Stimulated activated memory B cell treated with anti-CD40 and anti-IgM and Interleukin-4, amounts not matched to agents 10 μg/mL and 1 μg/mL and 100 μg/mL, for 72 hours (primary cell): Measurements from ENCODE around the gene TRAPPC6A.
"Not testable (repeated sequence)": the region's sequence is repeated elsewhere in the genome, so short reads cannot be mapped to it uniquely, and the experiment has no call there.

Source experiments
- ATAC-seq: fragments of 150-1000 bp; cut with Tn5 transposase; 2 replicates; pipeline ENCODE4 v1.10.0; 2021
- H3K27ac Mint-ChIP-seq: one replicate; pipeline ENCODE4 v1.8.0; 2022; ENCODE audit warnings: mild to moderate bottlenecking, mixed read lengths
- H3K27me3 Mint-ChIP-seq: one replicate; pipeline ENCODE4 v1.8.0; 2022; ENCODE audit warnings: mixed read lengths
- H3K36me3 Mint-ChIP-seq: one replicate; pipeline ENCODE4 v1.8.0; 2022; ENCODE audit warnings: mixed read lengths
- H3K4me1 Mint-ChIP-seq: one replicate; pipeline ENCODE4 v1.8.0; 2022; ENCODE audit warnings: mixed read lengths
- H3K4me3 Mint-ChIP-seq: one replicate; pipeline ENCODE4 v1.8.0; 2022; ENCODE audit warnings: mild to moderate bottlenecking, moderate library complexity, mixed read lengths
- H3K9me3 Mint-ChIP-seq: one replicate; pipeline ENCODE4 v1.8.0; 2022; ENCODE audit warnings: mixed read lengths

Gene TRAPPC6A

GRCh38 chr19:45121827-45122345, 56.2 kb downstream of the TRAPPC6A start:
- no peak overlapping the region for H3K4me3 Mint-ChIP-seq
- H3K27ac Mint-ChIP-seq: peak overlapping the region; percentile 31
- peaks cover 82% of the 10 kb centered on the region for H3K4me1 Mint-ChIP-seq
- no peak for ATAC-seq
- no peaks in the 10 kb centered on the region for H3K9me3 Mint-ChIP-seq
- no peaks in the 10 kb centered on the region for H3K27me3 Mint-ChIP-seq
- H3K36me3 Mint-ChIP-seq: no peaks in the 10 kb centered on the region

GRCh38 chr19:45119582-45119981, 58.5 kb downstream of the TRAPPC6A start:
- Mint-ChIP-seq H3K36me3 (no peaks in the 10 kb centered on the region), H3K9me3 (no peaks in the 10 kb centered on the region), H3K27ac (peak overlapping the region; percentile 83), H3K27me3 (no peaks in the 10 kb centered on the region), H3K4me3 (no peak overlapping the region), H3K4me1 (peaks cover 78% of the 10 kb centered on the region)
- ATAC-seq: no peak

GRCh38 chr19:45118591-45119355, 59.3 kb downstream of the TRAPPC6A start:
- peak overlapping the region; percentile 83 for H3K27ac Mint-ChIP-seq
- peaks cover 78% of the 10 kb centered on the region for H3K4me1 Mint-ChIP-seq

GRCh38 chr19:45118106-45118505, 59.9 kb downstream of the TRAPPC6A start:
- H3K4me3 Mint-ChIP-seq: no peak overlapping the region
- peak overlapping the region; percentile 83 for H3K27ac Mint-ChIP-seq
- H3K27me3 Mint-ChIP-seq: no peaks in the 10 kb centered on the region
- H3K36me3 Mint-ChIP-seq: no peaks in the 10 kb centered on the region
- H3K9me3 Mint-ChIP-seq: no peaks in the 10 kb centered on the region
- no peak for ATAC-seq
- H3K4me1 Mint-ChIP-seq: peaks cover 81% of the 10 kb centered on the region

More at GRCh38 chr19:45118591-45119355, 59.3 kb downstream of the TRAPPC6A start:
- H3K36me3 Mint-ChIP-seq, H3K27me3 Mint-ChIP-seq, H3K9me3 Mint-ChIP-seq: not testable (repeated sequence)
- ATAC-seq: peak; percentile 80
- H3K4me3 Mint-ChIP-seq: peak overlapping the region; percentile 40

GRCh38 chr19:45117671-45118070, 60.4 kb downstream of the TRAPPC6A start:
- H3K4me3 Mint-ChIP-seq: no peak overlapping the region
- peak overlapping the region; percentile 83 for H3K27ac Mint-ChIP-seq
- no peaks in the 10 kb centered on the region for H3K9me3 Mint-ChIP-seq
- no peaks in the 10 kb centered on the region for H3K27me3 Mint-ChIP-seq
- peaks cover 81% of the 10 kb centered on the region for H3K4me1 Mint-ChIP-seq
- no peaks in the 10 kb centered on the region for H3K36me3 Mint-ChIP-seq
- no peak for ATAC-seq

- peak overlapping the region; percentile 83 for H3K27ac Mint-ChIP-seq
- no peaks in the 10 kb centered on the region for H3K27me3 Mint-ChIP-seq
- peak; percentile 77 for ATAC-seq
- H3K36me3 Mint-ChIP-seq: no peaks in the 10 kb centered on the region
- H3K4me3 Mint-ChIP-seq: peak overlapping the region; percentile 25
- H3K4me1 Mint-ChIP-seq: peaks cover 81% of the 10 kb centered on the region
- no peaks in the 10 kb centered on the region for H3K9me3 Mint-ChIP-seq
Observed at GRCh38 chr19:45117167-45117594, 60.9 kb downstream of the TRAPPC6A start.

GRCh38 chr19:45115809-45116615, 62.0 kb downstream of the TRAPPC6A start:
- Mint-ChIP-seq H3K4me1 (peaks cover 75% of the 10 kb centered on the region), H3K27ac (no peak overlapping the region), H3K9me3 (no peaks in the 10 kb centered on the region), H3K4me3 (no peak overlapping the region), H3K27me3 (no peaks in the 10 kb centered on the region), H3K36me3 (no peaks in the 10 kb centered on the region)
- no peak for ATAC-seq

- H3K9me3 Mint-ChIP-seq: no peaks in the 10 kb centered on the region
- ATAC-seq: no peak
- no peak overlapping the region for H3K27ac Mint-ChIP-seq
- peaks cover 80% of the 10 kb centered on the region for H3K4me1 Mint-ChIP-seq
- no peaks in the 10 kb centered on the region for H3K27me3 Mint-ChIP-seq
- H3K4me3 Mint-ChIP-seq: no peak overlapping the region
- no peaks in the 10 kb centered on the region for H3K36me3 Mint-ChIP-seq
Observed at GRCh38 chr19:45114116-45114515, 63.9 kb downstream of the TRAPPC6A start.

- Mint-ChIP-seq H3K27ac (no peak overlapping the region), H3K4me3 (no peak overlapping the region), H3K36me3 (no peaks in the 10 kb centered on the region), H3K4me1 (peaks cover 78% of the 10 kb centered on the region), H3K27me3 (no peaks in the 10 kb centered on the region), H3K9me3 (no peaks in the 10 kb centered on the region)
- no peak for ATAC-seq
Observed at GRCh38 chr19:45113628-45114027, 64.4 kb downstream of the TRAPPC6A start.
